Measurements from ENCODE around the gene C1RL. TPM values are rescaled to one million over a fixed set of nuclear protein-coding genes. Genes with fewer than 3 reads are reported as not detected.

Gene C1RL
- total and polyA plus RNA-seq, 12 donors, result 4.5 to 24.9 (median 8.1) TPM

- H3K36me3 ChIP-seq, result peaks cover 0 to 6% (median 0%) of the 10 kb centered on the region in 9 donors
- TF ChIP-seq CTCF (IDR thresholded peaks at IDR 0.05), result no peak
- ATAC-seq (peak in 1 of 8 donors; percentile 18), DNase-seq (no peak)
- H3K9me3 ChIP-seq, result no peaks in the 10 kb centered on the region
- peaks cover 0 to 29% (median 0%) of the 10 kb centered on the region in 7 donors for H3K27me3 ChIP-seq
- H3K27ac ChIP-seq, result peak within 1 kb of the TSS in 6 of 10 donors; percentile 28 to 80 (median 62)
- intact Hi-C loops (cut with DNase I), result no loop called here
- H3K4me3 ChIP-seq, result peak within 1 kb of the TSS; percentile 52 to 77 (median 66)
- WGBS, 2 donors, result 58 to 63% methylated on average over 7 of the region's 7 CpGs
- peaks cover 5 to 38% (median 27%) of the 10 kb centered on the region in 9 donors for H3K4me1 ChIP-seq
These were observed 19.8 kb upstream of the C1RL start, which contains the start of gene RBP5 for GRCh38 chr12:7128681-7129286. TSS of gene RBP5 (minus strand) at chr12:7128889. CDS start at chr12:7128775, 114 bp downstream.

- TF ChIP-seq CTCF (IDR thresholded peaks at IDR 0.05), result no peak
- H3K9me3 ChIP-seq, result no peaks in the 10 kb centered on the region
- ATAC-seq (no peak), DNase-seq (no peak)
- peaks cover 7 to 44% (median 34%) of the 10 kb centered on the region in 9 donors for H3K4me1 ChIP-seq
- WGBS, 2 donors, result 87 to 89% methylated on average over 17 of the region's 17 CpGs
- peaks cover 0 to 29% (median 0%) of the 10 kb centered on the region in 7 donors for H3K27me3 ChIP-seq
- peak overlapping the region in 1 of 10 donors; percentile 38 for H3K27ac ChIP-seq
- intact Hi-C loops (cut with DNase I), result no loop called here
- H3K36me3 ChIP-seq, result no peaks in the 10 kb centered on the region
- H3K4me3 ChIP-seq, result no peak overlapping the region
These were observed 19.1 kb upstream of the C1RL start for GRCh38 chr12:7127916-7128626.

- no peak overlapping the region for H3K4me3 ChIP-seq
- intact Hi-C loops (cut with DNase I), result no loop called here
- WGBS, 2 donors, result 72 to 88% methylated on average over 4 of the region's 4 CpGs
- H3K27ac ChIP-seq, result no peak overlapping the region
- H3K27me3 ChIP-seq, result peaks cover 0 to 25% (median 0%) of the 10 kb centered on the region in 7 donors
- DNase-seq, result no peak
- H3K36me3 ChIP-seq, result no peaks in the 10 kb centered on the region
- peaks cover 10 to 48% (median 35%) of the 10 kb centered on the region in 9 donors for H3K4me1 ChIP-seq
- no peaks in the 10 kb centered on the region for H3K9me3 ChIP-seq
- no peak for ATAC-seq
- TF ChIP-seq CTCF (IDR thresholded peaks at IDR 0.05), result no peak
These were observed 16.7 kb upstream of the C1RL start for GRCh38 chr12:7125632-7126227.

GRCh38 chr12:7123806-7124522 lies 14.9 kb upstream of the C1RL start:
- Histone ChIP-seq H3K27ac (peak overlapping the region in 4 of 10 donors; percentile 34 to 67 (median 48)), H3K27me3 (peaks cover 0 to 7% (median 0%) of the 10 kb centered on the region in 7 donors), H3K4me1 (peaks cover 2 to 31% (median 22%) of the 10 kb centered on the region in 9 donors), H3K36me3 (no peaks in the 10 kb centered on the region), H3K4me3 (no peak overlapping the region), H3K9me3 (no peaks in the 10 kb centered on the region)
- intact Hi-C loops (cut with DNase I), result no loop called here
- DNase-seq (no peak), ATAC-seq (no peak)
- no peak for TF ChIP-seq CTCF (IDR thresholded peaks at IDR 0.05)
- 61 to 69% methylated on average over 11 of the region's 11 CpGs for WGBS, 2 donors

Data from heart right ventricle (tissue), 16 donors.